ENCODE data around the gene LRRC10.

Gene LRRC10

GRCh38 chr12:69569236-69569635 lies 41.5 kb downstream of the LRRC10 start:
- DNase-seq (ENCODE audit: low spot score), result no peak

GRCh38 chr12:69566603-69567002 lies 44.1 kb downstream of the LRRC10 start:
- DNase-seq (ENCODE audit: low spot score), result no peak

- no peak for DNase-seq (ENCODE audit: low spot score)
Measured at GRCh38 chr12:69563166-69563762, 47.4 kb downstream of the LRRC10 start.
